ENCODE measurements around the gene NIT2.

Gene NIT2

DNA sequence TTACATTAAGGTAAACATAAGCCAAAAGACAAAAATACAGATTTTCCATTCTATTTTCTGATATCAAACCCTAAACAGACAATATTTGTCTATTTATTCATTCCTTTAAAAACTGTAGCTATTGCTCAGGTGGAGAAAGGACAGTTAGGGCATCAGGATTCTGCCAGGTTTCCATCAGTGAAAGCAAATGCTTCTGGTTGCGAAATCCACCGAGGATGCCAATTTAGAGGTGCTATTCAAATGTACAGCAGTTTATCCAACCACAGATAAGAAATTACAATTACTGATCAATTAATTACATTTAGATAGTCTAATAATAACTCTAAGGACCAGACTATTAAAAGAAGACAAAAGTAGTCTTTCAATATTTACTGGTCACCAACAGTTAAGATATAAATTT lies 62.4 kb downstream of the NIT2 start:
- no peak for DNase-seq (ENCODE audit: low spot score)

DNA sequence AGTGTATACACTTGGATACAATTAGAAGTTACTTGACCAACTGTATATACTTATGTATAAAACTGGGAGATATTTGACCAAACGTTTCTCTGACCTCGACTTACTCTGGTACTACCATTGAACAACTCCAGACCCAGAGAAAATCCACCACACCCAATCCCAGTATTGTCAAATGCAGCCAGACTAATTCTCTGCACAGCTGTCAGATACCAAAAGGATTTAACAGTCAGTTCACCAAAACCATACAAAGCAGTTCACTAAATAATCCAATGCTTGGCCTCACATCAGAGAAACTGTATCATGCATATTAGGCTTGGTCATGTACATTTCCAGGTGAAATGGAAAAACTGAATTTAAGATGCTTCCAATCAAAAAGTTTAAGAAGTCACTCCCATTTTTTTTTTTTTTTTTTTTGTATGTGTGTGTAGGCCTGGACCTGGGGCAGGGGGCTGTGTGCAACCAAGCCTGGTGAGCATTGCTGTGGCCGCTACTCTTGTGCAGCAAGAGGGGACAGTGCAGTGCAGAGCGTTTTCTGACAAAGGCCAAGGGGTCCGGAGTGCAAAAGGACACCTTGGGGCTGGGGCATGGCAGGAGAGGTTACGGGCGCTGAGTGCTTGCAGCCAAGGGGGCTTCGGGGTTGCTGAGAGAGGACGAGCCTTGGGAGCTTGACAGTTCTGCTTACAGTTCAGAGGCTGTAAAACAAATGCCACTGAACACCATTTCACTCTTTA lies 64.9 kb downstream of the NIT2 start:
- DNase-seq (ENCODE audit: low spot score): no peak

DNA sequence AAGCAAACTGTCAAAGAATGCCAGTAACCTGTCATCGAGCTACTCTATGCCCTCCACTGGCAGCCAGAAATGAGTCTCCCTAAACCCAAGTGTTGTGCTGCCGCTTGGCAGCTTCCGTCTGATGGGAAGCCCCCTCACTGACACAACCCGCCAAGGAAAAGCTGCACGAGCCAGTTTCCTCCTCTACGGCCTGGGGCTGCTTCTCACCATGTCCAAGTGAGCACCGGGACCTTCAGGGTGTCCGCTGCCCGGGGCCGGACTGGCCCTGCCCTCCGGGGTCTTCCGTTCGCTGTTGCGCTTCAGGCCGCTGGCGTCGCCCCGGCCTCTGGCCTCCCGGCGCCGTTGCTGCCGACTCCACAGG lies 65.8 kb downstream of the NIT2 start:
- DNase-seq (ENCODE audit: low spot score): peak; percentile 30

DNA sequence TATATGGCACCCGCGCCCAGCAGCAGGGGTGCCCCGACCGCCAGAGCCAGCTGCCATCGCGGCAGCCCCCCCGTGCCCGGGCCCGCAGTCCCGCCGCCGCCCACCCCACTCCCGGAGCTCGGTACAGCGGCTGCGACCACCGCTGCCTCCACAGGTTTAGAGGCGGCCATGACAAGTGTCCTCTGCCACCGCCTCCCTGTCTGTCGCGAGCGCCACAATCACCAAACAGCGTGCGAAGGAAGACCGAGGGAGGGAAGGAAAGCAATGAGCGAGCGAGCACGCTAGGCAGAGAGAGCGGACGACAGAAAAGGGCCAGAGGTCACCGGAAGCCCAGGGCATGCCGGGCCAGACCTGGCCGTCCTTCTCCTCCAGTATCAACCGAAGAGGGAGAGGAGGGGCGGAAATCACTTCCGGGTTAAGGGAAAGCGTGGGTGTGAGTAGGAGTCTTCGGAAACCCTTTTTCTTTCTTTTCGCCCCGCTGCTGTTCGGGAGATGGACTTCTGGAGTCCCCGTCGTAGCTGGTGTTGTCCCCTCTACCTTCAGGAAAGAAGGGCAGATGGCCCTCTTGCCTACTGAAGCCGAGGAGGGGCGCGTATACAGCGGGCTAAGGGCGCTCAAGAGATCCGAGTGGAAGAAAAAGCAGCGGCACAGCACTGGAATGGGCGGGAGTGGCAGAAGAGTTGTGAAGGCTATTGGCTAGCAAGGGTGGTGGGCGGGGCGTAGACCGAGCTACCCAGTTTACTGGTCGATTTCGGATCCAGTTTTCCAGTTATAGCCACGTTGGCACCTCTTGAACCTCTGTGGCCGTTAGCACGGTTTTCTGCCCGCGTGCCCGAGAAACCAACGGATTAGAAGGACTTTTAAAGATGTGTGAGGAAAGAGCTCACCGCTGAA lies 66.5 kb downstream of the NIT2 start, which contains the start of the genes LNP1 and TOMM70:
TSS of gene LNP1 (plus strand) at position 760 of the 894 bp plus-strand sequence. CDS start 28,191 bp downstream, outside the sequence.
TSS of gene TOMM70 (minus strand) at position 310 of the 894 bp plus-strand sequence. CDS start at position 170, 140 bp downstream.
- peak; percentile 95 for DNase-seq (ENCODE audit: low spot score)

DNA sequence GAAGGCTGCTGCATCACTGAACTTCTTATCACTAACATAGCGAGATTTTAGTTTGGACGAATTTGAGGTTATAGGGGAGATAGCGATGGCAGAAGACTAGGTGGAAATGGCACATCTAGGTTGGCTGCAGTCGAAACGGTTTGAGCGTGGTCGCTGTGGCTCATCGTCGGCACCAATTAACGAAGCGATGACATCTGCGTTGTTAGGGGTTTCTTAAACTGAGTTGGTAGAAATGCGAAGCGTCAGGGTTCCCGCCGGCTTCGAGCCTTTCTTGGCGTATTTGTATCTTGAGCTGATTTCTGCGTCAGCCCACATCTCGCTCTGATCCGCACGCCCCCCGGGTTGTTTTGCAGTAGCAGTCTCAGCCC lies 67.1 kb downstream of the NIT2 start:
- DNase-seq (ENCODE audit: low spot score): no peak

GRCh38 chr3:100402256-100402655 lies 67.7 kb downstream of the NIT2 start:
- no peak for DNase-seq (ENCODE audit: low spot score)

- DNase-seq (ENCODE audit: low spot score): no peak
Measured at GRCh38 chr3:100402891-100403290, 68.3 kb downstream of the NIT2 start.

- no peak for DNase-seq (ENCODE audit: low spot score)
Measured at GRCh38 chr3:100403362-100404249, 69.0 kb downstream of the NIT2 start.

DNA sequence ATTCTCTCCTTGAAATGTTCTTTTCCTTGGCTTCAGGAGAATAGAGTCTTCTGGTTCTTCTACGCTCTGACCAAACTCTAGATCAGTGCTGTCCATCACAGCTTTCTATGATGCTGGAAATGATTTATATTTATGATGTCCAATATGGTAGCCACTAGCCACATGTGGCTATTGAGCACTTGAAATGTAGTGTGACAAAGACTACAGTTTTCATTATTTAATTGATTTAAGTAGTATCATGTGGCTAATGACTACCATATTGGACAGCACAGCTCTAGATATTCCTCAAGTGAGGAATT lies 69.6 kb downstream of the NIT2 start:
- DNase-seq (ENCODE audit: low spot score): no peak

DNA sequence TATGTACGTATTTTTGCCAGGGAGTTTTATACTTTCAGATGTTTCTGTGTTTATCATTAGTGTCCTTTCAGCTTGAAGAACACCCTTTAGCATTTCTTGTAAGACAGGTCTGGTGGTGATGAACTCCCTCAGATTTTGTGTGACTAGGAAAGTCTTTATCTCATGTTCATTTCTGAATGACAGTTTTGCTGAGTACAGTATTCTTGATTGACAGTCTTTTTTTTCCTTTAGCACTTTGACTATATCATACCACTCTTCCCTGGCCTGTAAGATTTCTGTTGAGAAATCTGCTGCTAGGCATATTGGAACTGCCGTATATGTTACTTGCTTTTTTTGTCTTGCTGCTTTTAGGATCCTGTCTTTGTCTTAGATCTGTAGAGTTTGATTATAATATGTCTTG lies 72.6 kb downstream of the NIT2 start:
- no peak for DNase-seq (ENCODE audit: low spot score)

GRCh38 chr3:100407977-100408532 lies 73.5 kb downstream of the NIT2 start:
- DNase-seq (ENCODE audit: low spot score): no peak

Measured in hematopoietic multipotent progenitor cell treated with erythropoietin and hydrocortisone succinate and interleukin-3 and kit ligand, for 15 days (in vitro differentiated cells).